GM12878 (cell line): ENCODE measurements around the gene CMTM4. TPM values are rescaled to one million over a fixed set of nuclear protein-coding genes. Genes with fewer than 3 reads are reported as not detected.

Source experiments
- ATAC-seq: fragments of 200-7000 bp; cut with Tn5 transposase; 3 replicates; pipeline ENCODE4 v1.9.1; 2020; ENCODE audit warnings: mild to moderate bottlenecking, moderate library complexity
- BruUV-seq: library from RNA; stranded (reverse); fragments of 400-500 nt; replicated peaks from 2 replicates; lab custom pipeline; 2021; lab: Mats Ljungman, UMichigan
- CTCF ChIA-PET: fragments of 300-600 bp; sonication (Branson Sonifier 250); formaldehyde crosslinking; extraction: SDS; loops from one replicate; lab custom pipeline; 2021; ENCODE audit warnings: inconsistent platforms; lab: Yijun Ruan, JAX
- POLR2A ChIA-PET: fragments of 350-600 bp; formaldehyde crosslinking; extraction: SDS; loops from one replicate; lab custom pipeline; 2021; ENCODE audit warnings: inconsistent platforms; lab: Charles Lee
- RAD21 ChIA-PET: fragments of 300-600 bp; sonication (Branson Sonifier 250); formaldehyde crosslinking; loops from one replicate; lab custom pipeline; 2023; ENCODE audit warnings: antibody characterized with exemption; ENCODE audit not compliant: unreplicated experiment; lab: Charles Lee
- SMC1A ChIA-PET: fragments of 300-600 bp; sonication (Branson Sonifier 250); formaldehyde crosslinking; loops from one replicate; lab custom pipeline; 2023; ENCODE audit not compliant: unreplicated experiment, uncharacterized antibody; lab: Charles Lee
- DNase-seq: peaks from one replicate; pipeline ENCODE4 v3.0.0-alpha.2; 2011; ENCODE audit warnings: low read depth, low spot score
- FAIRE-seq: peaks from 3 replicates; lab custom pipeline; 2011; peaks lifted over from hg19 to GRCh38; lab: Jason Lieb, UNC
- H2AFZ ChIP-seq: 2 replicates; pipeline ENCODE4 v1.6.0; 2011; ENCODE audit warnings: low read depth, low read length, control low read depth; ENCODE audit not compliant: control insufficient read depth
- H3K27ac ChIP-seq: 2 replicates; pipeline ENCODE4 v1.5.1; 2011; ENCODE audit warnings: control low read depth; ENCODE audit not compliant: control insufficient read depth, insufficient read depth
- H3K27me3 ChIP-seq, 2 experiments: replicated peaks in 1 of 2; 2 replicates each; pipeline versions ENCODE4 v1.6.0 to v1.6.1; 2011; ENCODE audit warnings: low read length in 1 of 2; ENCODE audit not compliant: control insufficient read depth in 2 of 2, insufficient read depth in 2 of 2
- H3K36me3 ChIP-seq, 2 experiments: 2 replicates each; pipeline ENCODE4 v1.5.1; 2011; ENCODE audit warnings: low read length in 1 of 2; ENCODE audit not compliant: control insufficient read depth in 2 of 2, insufficient read depth in 2 of 2
- H3K4me1 ChIP-seq: 2 replicates; pipeline ENCODE4 v1.6.1; 2011; ENCODE audit warnings: mild to moderate bottlenecking, low read length, moderate library complexity, mixed read lengths; ENCODE audit not compliant: control insufficient read depth, insufficient read depth
- H3K4me2 ChIP-seq: 2 replicates; pipeline ENCODE4 v1.6.0; 2011; ENCODE audit warnings: control low read depth; ENCODE audit not compliant: control insufficient read depth, insufficient read depth
- H3K4me3 ChIP-seq: fragments of 200-600 bp; sonication (generic); 2 replicates; pipeline ENCODE4 v1.5.1; 2016
- H3K79me2 ChIP-seq: 2 replicates; pipeline ENCODE4 v1.6.0; 2011; ENCODE audit warnings: low read length; ENCODE audit not compliant: control insufficient read depth, insufficient read depth
- H3K9ac ChIP-seq: 2 replicates; pipeline ENCODE4 v1.8.0; 2011; ENCODE audit warnings: low read length, control low read depth, mixed read lengths; ENCODE audit not compliant: control insufficient read depth, insufficient read depth
- H3K9me3 ChIP-seq: replicated peaks from 3 replicates; pipeline ENCODE4 v1.5.1; 2011; ENCODE audit warnings: mild to moderate bottlenecking, low read length; ENCODE audit not compliant: control insufficient read depth, insufficient read depth
- H4K20me1 ChIP-seq: 2 replicates; pipeline ENCODE4 v1.6.0; 2011; ENCODE audit not compliant: control insufficient read depth, insufficient read depth
- BCL11A ChIP-seq: IDR thresholded peaks from 2 replicates; pipeline ENCODE4 v1.6.1; 2011; ENCODE audit warnings: low read depth, low read length
- CHD1 ChIP-seq: IDR thresholded peaks from 2 replicates; pipeline ENCODE4 v1.6.1; 2012; ENCODE audit warnings: low read depth, low read length, improper control_type of control experiment
- CREM ChIP-seq: IDR thresholded peaks from 2 replicates; pipeline ENCODE4 v1.6.1; 2014; ENCODE audit warnings: antibody characterized with exemption, low read depth
- ETV6 ChIP-seq, 2 experiments: fragments of 450-650 bp in 1 of 2; IDR thresholded peaks in 1 of 2; conservative IDR thresholded peaks in 1 of 2; 2 replicates each; pipeline ENCODE4 v1.6.1; 2014; ENCODE audit warnings: antibody characterized with exemption in 1 of 2, borderline replicate concordance in 1 of 2, low read depth in 1 of 2, mild to moderate bottlenecking in 1 of 2, moderate library complexity in 1 of 2
- MTA3 ChIP-seq: IDR thresholded peaks from 2 replicates; pipeline ENCODE4 v1.6.1; 2012; ENCODE audit warnings: low read length, inconsistent platforms, borderline replicate concordance
- NBN ChIP-seq: fragments of 450-650 bp; IDR thresholded peaks from 2 replicates; pipeline ENCODE4 v1.6.1; 2016
- NFXL1 ChIP-seq: fragments of 450-650 bp; IDR thresholded peaks from 2 replicates; pipeline ENCODE4 v1.6.1; 2017; ENCODE audit warnings: antibody characterized with exemption, mild to moderate bottlenecking, borderline replicate concordance
- POLR2AphosphoS2 ChIP-seq: IDR thresholded peaks from 2 replicates; pipeline ENCODE4 v1.6.1; 2011; ENCODE audit warnings: low read depth, mild to moderate bottlenecking, low read length, improper control_type of control experiment, moderate library complexity
- RUNX3 ChIP-seq: IDR thresholded peaks from 2 replicates; pipeline ENCODE4 v1.6.1; 2012; ENCODE audit warnings: low read length, inconsistent platforms
- SMAD5 ChIP-seq: IDR thresholded peaks from 2 replicates; pipeline ENCODE4 v1.6.1; 2016; ENCODE audit warnings: antibody characterized with exemption, low read depth
- SUZ12 ChIP-seq: fragments of 200-600 bp; sonication (generic); IDR thresholded peaks from one replicate; pipeline ENCODE4 v1.6.1; 2018; ENCODE audit warnings: antibody characterized with exemption, mild to moderate bottlenecking; ENCODE audit not compliant: unreplicated experiment
- YY1 ChIP-seq: IDR thresholded peaks from 2 replicates; pipeline ENCODE4 v1.6.1; 2011; ENCODE audit warnings: low read depth, mild to moderate bottlenecking, low read length
- ZBTB11 ChIP-seq: fragments of 450-650 bp; formaldehyde crosslinking; IDR thresholded peaks from 2 replicates; pipeline ENCODE4 v1.5.0; 2022; ENCODE audit warnings: mild to moderate bottlenecking, missing genetic modification characterization
- WGBS: methylation state at CpG from one replicate; pipeline ENCODE4 v1.1.6; 2016; ENCODE audit warnings: low lambda C conversion rate; ENCODE audit not compliant: insufficient replicate concordance, insufficient coverage; ENCODE audit errors: missing lambda C conversion rate; 5-methylcytosine and 5-hydroxymethylcytosine counted together
- in situ Hi-C: fragments of 300-500 bp; cut with MboI; formaldehyde crosslinking; loops from 9 replicates; pipeline ENCODE4 v1.14.3; 2018; ENCODE audit warnings: mixed read lengths
- intact Hi-C: fragments of 100-400 bp; cut with micrococcal nuclease; formaldehyde crosslinking; loops from one replicate; pipeline ENCODE4 v1.14.2; 2022; ENCODE audit not compliant: unreplicated experiment
- polyA plus RNA-seq, 11 experiments: library from polyadenylated mRNA; depleted of rRNA in 4 of 11; unstranded in 6 of 11; stranded (reverse) in 5 of 11; fragments of >200 nt; fragmentation: Nextera tagmentation in 4 of 11; fragmentation: Illumina TruSeq in 1 of 11; extraction: Ambion mirVana in 4 of 11; extraction: Trizol in 1 of 11; gene quantifications; 1 replicate in 1 of 11; 2 replicates in 10 of 11; pipeline versions ENCODE4 v1.2.1 to v1.2.3, GENCODE V29; 2011 to 2016; ENCODE audit warnings: inconsistent platforms in 2 of 11, missing spikeins in 2 of 11, low read depth in 1 of 11
- total RNA-seq, 4 experiments: library from RNA; depleted of rRNA in 3 of 4; stranded (reverse); fragments of >200 nt in 3 of 4; fragmentation: Illumina TruSeq in 1 of 4; extraction: Trizol in 1 of 4; gene quantifications; 2 replicates each; pipeline versions ENCODE4 v1.2.1 to v1.2.3, GENCODE V29; 2013 to 2021

The CMTM4 gene
- total and polyA plus RNA-seq, 10 of the 15 experiments (the other 5 are each of a cell fraction or from before 2014, with no cell fraction given) = 0.02 to 0.43 (median 0.15) TPM; not detected in 2

GRCh38 chr16:66576296-66576695 is 120.2 kb downstream of the CMTM4 start:
- WGBS = 35% methylated on average over 5 of the region's 5 CpGs
- POLR2A ChIA-PET = no interaction called here
- no peaks in the 10 kb centered on the region for H4K20me1 ChIP-seq
- no peak overlapping the region for H3K9ac ChIP-seq
- intact Hi-C loops (no loop called here), in situ Hi-C loops (no loop called here)
- no peak for DNase-seq
- H3K36me3 ChIP-seq = no peaks in the 10 kb centered on the region
- H3K27ac ChIP-seq = no peak overlapping the region
- H3K4me3 ChIP-seq = no peak overlapping the region
- TF ChIP-seq YY1 (no peak), MTA3 (no peak), BCL11A (no peak), NFXL1 (no peak), ZBTB11 (no peak), SUZ12 (no peak), CHD1 (no peak), POLR2AphosphoS2 (no peak), RUNX3 (no peak), CREM (no peak), NBN (no peak), ETV6 (conservative IDR thresholded peaks at IDR 0.05 in 1 of 2, IDR thresholded peaks at IDR 0.05 in 1 of 2; ENCODE audit: borderline replicate concordance in 1 of 2, low read depth in 1 of 2) (no peak), SMAD5 (no peak)
- RAD21 ChIA-PET = interaction anchor here (0.6 kb wide), 1 partner anchor 12 kb away, joined by 3 read pairs; no protein-coding TSS in a partner anchor
- no peak for FAIRE-seq
- no TSS peak for BruUV-seq
- H2AFZ ChIP-seq = no peak overlapping the region
- CTCF ChIA-PET = interaction anchor here (1.8 to 4.6 kb wide), 2 partner anchors 13 kb away, joined by 4 to 26 read pairs; no protein-coding TSS in a partner anchor
- H3K27me3 ChIP-seq = peaks cover 7 to 13% of the 10 kb centered on the region in 2 experiments
- H3K9me3 ChIP-seq = no peaks in the 10 kb centered on the region
- SMC1A ChIA-PET = interaction anchor here (0.8 to 4.0 kb wide), 4 partner anchors 7 to 14 kb away, joined by 3 to 25 read pairs (median 5); no protein-coding TSS in a partner anchor
- no peak overlapping the region for H3K4me2 ChIP-seq
- no peaks in the 10 kb centered on the region for H3K79me2 ChIP-seq
- H3K4me1 ChIP-seq = peaks cover 1% of the 10 kb centered on the region; the same call in 1 of the 2 replicates
- no peak for ATAC-seq
